CD14-positive monocyte (primary cell): ENCODE data around the gene TEX29. TPM values are rescaled to one million over a fixed set of nuclear protein-coding genes. Genes with fewer than 3 reads are reported as not detected.
A peak's percentile ranks its signal among the peaks of the same experiment; 100 is the strongest.

Experiments
- DNase-seq, 3 donors: peaks; one replicate each; pipeline ENCODE4 v3.0.0-alpha.2; 2011 to 2022
- H2AFZ ChIP-seq: 2 replicates; pipeline ENCODE4 v1.6.0; 2012; ENCODE audit warnings: mild to moderate bottlenecking, low read depth, low read length, inconsistent platforms; ENCODE audit not compliant: insufficient read depth, poor library complexity, severe bottlenecking
- H3K27ac ChIP-seq, 2 donors: 1 replicate in 1 of 2; 2 replicates in 1 of 2; pipeline ENCODE4 v1.5.1; 2012 to 2013; ENCODE audit warnings: low read length in 2 of 2, control low read depth in 1 of 2, inconsistent platforms in 1 of 2, low read depth in 1 of 2, mild to moderate bottlenecking in 1 of 2
- H3K27me3 ChIP-seq, 2 donors: one replicate each; pipeline versions ENCODE4 v1.6.0 to v1.6.1; 2011 to 2013; ENCODE audit warnings: low read length in 2 of 2; ENCODE audit not compliant: control insufficient read depth in 2 of 2, insufficient read depth in 2 of 2
- H3K36me3 ChIP-seq, 2 donors: replicated peaks in 1 of 2; 1 replicate in 1 of 2; 2 replicates in 1 of 2; pipeline versions ENCODE4 v1.5.1 to v1.6.1; 2012 to 2013; ENCODE audit warnings: low read length in 2 of 2, control low read depth in 1 of 2, inconsistent platforms in 1 of 2, mild to moderate bottlenecking in 1 of 2; ENCODE audit not compliant: insufficient read depth in 2 of 2, control insufficient read depth in 1 of 2
- H3K4me1 ChIP-seq, 2 donors: 1 replicate in 1 of 2; 2 replicates in 1 of 2; pipeline versions ENCODE4 v1.5.1 to v1.6.1; 2012 to 2013; ENCODE audit warnings: low read length in 2 of 2, control low read depth in 1 of 2, inconsistent platforms in 1 of 2, mild to moderate bottlenecking in 1 of 2, moderate library complexity in 1 of 2; ENCODE audit not compliant: insufficient read depth in 2 of 2, control insufficient read depth in 1 of 2
- H3K4me2 ChIP-seq: replicated peaks from 2 replicates; pipeline ENCODE3; 2012; ENCODE audit warnings: low read length, moderate library complexity, mild to moderate bottlenecking; ENCODE audit not compliant: poor library complexity, severe bottlenecking; ENCODE audit errors: extremely low read depth
- H3K4me3 ChIP-seq, 3 experiments: fragments of 200-600 bp in 1 of 3; sonication (generic) in 1 of 3; replicated peaks in 1 of 3; 1 replicate in 2 of 3; 2 replicates in 1 of 3; pipeline ENCODE4 v1.5.1; 2011 to 2013; ENCODE audit warnings: low read length in 3 of 3, mild to moderate bottlenecking in 3 of 3, control low read depth in 2 of 3, low read depth in 2 of 3, inconsistent platforms in 1 of 3, moderate library complexity in 1 of 3
- H3K79me2 ChIP-seq: 2 replicates; pipeline ENCODE4 v1.6.0; 2012; ENCODE audit warnings: mild to moderate bottlenecking, control low read depth, inconsistent platforms, low read length, moderate library complexity; ENCODE audit not compliant: insufficient read depth
- H3K9ac ChIP-seq: 2 replicates; pipeline ENCODE4 v1.6.0; 2017; ENCODE audit warnings: low read length, mild to moderate bottlenecking; ENCODE audit not compliant: insufficient read depth, poor library complexity, severe bottlenecking
- H3K9me3 ChIP-seq, 2 donors: replicated peaks in 1 of 2; 1 replicate in 1 of 2; 2 replicates in 1 of 2; pipeline versions ENCODE4 v1.5.1 to v1.6.1; 2012 to 2013; ENCODE audit warnings: low read length in 2 of 2, control low read depth in 1 of 2; ENCODE audit not compliant: control insufficient read depth in 1 of 2, insufficient read depth in 1 of 2
- H4K20me1 ChIP-seq: 2 replicates; pipeline ENCODE4 v1.6.0; 2012; ENCODE audit warnings: mild to moderate bottlenecking, low read length, control low read depth, moderate library complexity; ENCODE audit not compliant: insufficient read depth
- H3K27ac Mint-ChIP-seq, 7 donors: one replicate each; pipeline ENCODE4 v1.8.0; 2020; ENCODE audit warnings: mild to moderate bottlenecking in 7 of 7, mixed read lengths in 7 of 7, moderate library complexity in 6 of 7, inconsistent platforms in 2 of 7
- H3K27me3 Mint-ChIP-seq, 3 donors: one replicate each; pipeline ENCODE4 v1.8.0; 2021 to 2022; ENCODE audit warnings: low read depth in 3 of 3, mild to moderate bottlenecking in 3 of 3, mixed read lengths in 3 of 3, moderate library complexity in 3 of 3, inconsistent platforms in 1 of 3
- H3K36me3 Mint-ChIP-seq, 2 donors: one replicate each; pipeline ENCODE4 v1.8.0; 2020; ENCODE audit warnings: mixed read lengths in 2 of 2, inconsistent platforms in 1 of 2, mild to moderate bottlenecking in 1 of 2
- H3K4me1 Mint-ChIP-seq: one replicate; pipeline ENCODE4 v1.8.0; 2020; ENCODE audit warnings: mild to moderate bottlenecking, mixed read lengths
- H3K4me3 Mint-ChIP-seq, 2 donors: one replicate each; pipeline ENCODE4 v1.8.0; 2020; ENCODE audit warnings: mild to moderate bottlenecking in 2 of 2, mixed read lengths in 2 of 2, moderate library complexity in 1 of 2
- H3K9me3 Mint-ChIP-seq, 7 donors: one replicate each; pipeline ENCODE4 v1.8.0; 2020 to 2022; ENCODE audit warnings: mixed read lengths in 7 of 7, mild to moderate bottlenecking in 6 of 7, moderate library complexity in 6 of 7, inconsistent platforms in 2 of 7
- WGBS: methylation state at CpG from one replicate; pipeline ENCODE4 v1.1.5; 2013; ENCODE audit warnings: missing lambda C conversion rate; ENCODE audit not compliant: insufficient coverage; 5-methylcytosine and 5-hydroxymethylcytosine counted together
- intact Hi-C, 2 donors: fragments of 100-400 bp; cut with micrococcal nuclease; formaldehyde crosslinking; loops; one replicate each; pipeline versions ENCODE4 v1.15.0 to v1.15.1; 2023
- polyA plus RNA-seq, 3 donors: library from polyadenylated mRNA; depleted of rRNA in 1 of 3; unstranded in 2 of 3; stranded (reverse) in 1 of 3; fragments of 300-500 nt in 2 of 3; fragments of >200 nt in 1 of 3; fragmentation: Illumina TruSeq in 2 of 3; gene quantifications; 1 replicate in 2 of 3; 2 replicates in 1 of 3; pipeline ENCODE4 v1.2.3, GENCODE V29; 2012 to 2021
- TF ChIP-seq, protein P1 (sequence below): fragments of 200-600 bp; IDR thresholded peaks from one replicate; pipeline ENCODE4 v1.8.0; 2022; ENCODE audit warnings: antibody characterized with exemption, mild to moderate bottlenecking

Gene TEX29
- polyA plus RNA-seq, 3 donors = 0.27 to 0.29 TPM; not detected in 1

DNA sequence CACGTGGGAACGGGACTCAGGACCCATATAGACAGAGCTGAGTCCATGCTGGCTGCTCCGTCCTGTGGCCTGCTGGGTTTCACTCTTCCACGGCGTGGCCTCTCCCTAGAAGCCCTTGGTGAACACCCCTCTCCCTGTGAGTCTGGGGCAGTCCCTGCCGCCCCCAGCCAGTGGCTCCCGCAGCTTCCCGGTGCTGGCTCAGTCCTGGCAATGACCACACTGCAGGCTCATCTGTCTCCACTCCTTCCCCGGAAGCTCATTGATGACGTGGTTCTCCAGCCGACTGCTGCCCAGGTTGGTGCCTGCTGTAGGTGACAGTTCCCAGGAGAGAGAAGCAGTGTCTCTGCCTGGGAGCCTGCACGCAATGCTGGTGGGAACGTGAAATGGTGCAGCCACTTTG, 2.1 kb upstream of the TEX29 start:
- Mint-ChIP-seq H3K27ac (peak overlapping the region in 1 of 7 donors; percentile 64), H3K36me3 (peaks cover 2 to 7% of the 10 kb centered on the region in 2 donors), H3K4me1 (no peaks in the 10 kb centered on the region), H3K9me3 (peaks cover under 1 to 5% (median 3%) of the 10 kb centered on the region in 7 donors), H3K27me3 (peaks cover 0 to 3% (median 2%) of the 10 kb centered on the region in 3 donors), H3K4me3 (no peak overlapping the region)
- Histone ChIP-seq H3K9me3 (peaks cover 0 to 5% of the 10 kb centered on the region in 2 donors), H2AFZ (no peak overlapping the region), H3K27me3 (no peaks in the 10 kb centered on the region), H3K36me3 (no peaks in the 10 kb centered on the region), H3K4me1 (no peaks in the 10 kb centered on the region), H3K9ac (no peak overlapping the region), H3K27ac (no peak overlapping the region), H3K4me2 (no peak overlapping the region), H3K4me3 (no peak overlapping the region), H4K20me1 (no peaks in the 10 kb centered on the region), H3K79me2 (no peaks in the 10 kb centered on the region)
- 82% methylated on average over 8 of the region's 13 CpGs for WGBS
- DNase-seq = no peak
- TF ChIP-seq, protein P1, sequence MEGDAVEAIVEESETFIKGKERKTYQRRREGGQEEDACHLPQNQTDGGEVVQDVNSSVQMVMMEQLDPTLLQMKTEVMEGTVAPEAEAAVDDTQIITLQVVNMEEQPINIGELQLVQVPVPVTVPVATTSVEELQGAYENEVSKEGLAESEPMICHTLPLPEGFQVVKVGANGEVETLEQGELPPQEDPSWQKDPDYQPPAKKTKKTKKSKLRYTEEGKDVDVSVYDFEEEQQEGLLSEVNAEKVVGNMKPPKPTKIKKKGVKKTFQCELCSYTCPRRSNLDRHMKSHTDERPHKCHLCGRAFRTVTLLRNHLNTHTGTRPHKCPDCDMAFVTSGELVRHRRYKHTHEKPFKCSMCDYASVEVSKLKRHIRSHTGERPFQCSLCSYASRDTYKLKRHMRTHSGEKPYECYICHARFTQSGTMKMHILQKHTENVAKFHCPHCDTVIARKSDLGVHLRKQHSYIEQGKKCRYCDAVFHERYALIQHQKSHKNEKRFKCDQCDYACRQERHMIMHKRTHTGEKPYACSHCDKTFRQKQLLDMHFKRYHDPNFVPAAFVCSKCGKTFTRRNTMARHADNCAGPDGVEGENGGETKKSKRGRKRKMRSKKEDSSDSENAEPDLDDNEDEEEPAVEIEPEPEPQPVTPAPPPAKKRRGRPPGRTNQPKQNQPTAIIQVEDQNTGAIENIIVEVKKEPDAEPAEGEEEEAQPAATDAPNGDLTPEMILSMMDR = no peak
- intact Hi-C loops = no loop called here

- H3K9me3 Mint-ChIP-seq = peaks cover 0 to 5% (median 2%) of the 10 kb centered on the region in 7 donors
- no peak overlapping the region for H3K9ac ChIP-seq
- H3K27ac Mint-ChIP-seq = no peak overlapping the region
- no peak overlapping the region for H3K4me3 ChIP-seq
- WGBS = 92% methylated on average over 9 of the region's 12 CpGs
- H4K20me1 ChIP-seq = no peaks in the 10 kb centered on the region
- H3K36me3 Mint-ChIP-seq = peaks cover 2 to 7% of the 10 kb centered on the region in 2 donors
- peaks cover 0 to 7% (median 2%) of the 10 kb centered on the region in 3 donors for H3K27me3 Mint-ChIP-seq
- no peak overlapping the region for H3K4me3 Mint-ChIP-seq
- no peak for DNase-seq
- intact Hi-C loops = no loop called here
- H3K4me2 ChIP-seq = no peak overlapping the region
- H3K4me1 ChIP-seq = no peaks in the 10 kb centered on the region
- no peaks in the 10 kb centered on the region for H3K9me3 ChIP-seq
- TF ChIP-seq, protein P1 = no peak
- H3K36me3 ChIP-seq = no peaks in the 10 kb centered on the region
- H2AFZ ChIP-seq = no peak overlapping the region
- H3K79me2 ChIP-seq = no peaks in the 10 kb centered on the region
- no peaks in the 10 kb centered on the region for H3K4me1 Mint-ChIP-seq
- H3K27ac ChIP-seq = no peak overlapping the region
- H3K27me3 ChIP-seq = no peaks in the 10 kb centered on the region
Observed at GRCh38 chr13:111319521-111319920, 921 bp upstream of the TEX29 start.
